A549 (cell line): ENCODE measurements around the gene AP2B1.
A peak's percentile ranks its signal among the peaks of the same experiment; 100 is the strongest.

Experiments
- CEBPB ChIP-seq, 2 experiments: fragments of >200 bp in 1 of 2; sonication (Bioruptor Twin) in 1 of 2; formaldehyde crosslinking in 1 of 2; IDR thresholded peaks; 2 replicates each; pipeline ENCODE4 v1.6.1; 2012 to 2016
- CHD2 ChIP-seq: fragments of 150-350 bp; IDR thresholded peaks from 2 replicates; pipeline ENCODE4 v1.6.1; 2014; ENCODE audit warnings: low read length; ENCODE audit not compliant: partially characterized antibody
- EP300 ChIP-seq, 2 experiments: fragments of >200 bp; sonication (Bioruptor Twin); formaldehyde crosslinking; IDR thresholded peaks; 2 replicates in 1 of 2; 3 replicates in 1 of 2; pipeline ENCODE4 v1.6.1; 2016 to 2017
- JUN ChIP-seq, 2 experiments: fragments of >200 bp; sonication (Bioruptor Twin); formaldehyde crosslinking; IDR thresholded peaks; 2 replicates in 1 of 2; 3 replicates in 1 of 2; pipeline ENCODE4 v1.6.1; 2016 to 2017
- JUNB ChIP-seq: fragments of >200 bp; sonication (Bioruptor Twin); formaldehyde crosslinking; IDR thresholded peaks from 2 replicates; pipeline ENCODE4 v1.6.1; 2016
- POLR2A ChIP-seq: IDR thresholded peaks from 2 replicates; pipeline ENCODE4 v1.6.1; 2012; ENCODE audit warnings: mild to moderate bottlenecking, low read length
- RCOR1 ChIP-seq: fragments of 150-350 bp; IDR thresholded peaks from 2 replicates; pipeline ENCODE4 v1.6.1; 2014; ENCODE audit warnings: antibody characterized with exemption, low read length, low read depth
- RNF2 ChIP-seq: fragments of 200-600 bp; sonication (generic); IDR thresholded peaks from 2 replicates; pipeline ENCODE4 v1.6.1; 2016; ENCODE audit warnings: low read depth, mild to moderate bottlenecking, antibody characterized with exemption, moderate library complexity, borderline replicate concordance
- TF ChIP-seq, protein P1 (sequence below): fragments of >200 bp; sonication (Bioruptor Twin); formaldehyde crosslinking; IDR thresholded peaks from 3 replicates; pipeline ENCODE4 v1.5.1; 2016

GRCh38 chr17:35577830-35578196, 9.3 kb upstream of the AP2B1 start:
- TF ChIP-seq RCOR1, result no peak
- TF ChIP-seq JUNB, result no peak
- peak; percentile 25; the same call in 1 of the 2 replicates for TF ChIP-seq POLR2A
- TF ChIP-seq EP300 (IDR thresholded peaks at IDR 0.05), result no peak
- no peak for TF ChIP-seq CHD2
- TF ChIP-seq, protein P1, sequence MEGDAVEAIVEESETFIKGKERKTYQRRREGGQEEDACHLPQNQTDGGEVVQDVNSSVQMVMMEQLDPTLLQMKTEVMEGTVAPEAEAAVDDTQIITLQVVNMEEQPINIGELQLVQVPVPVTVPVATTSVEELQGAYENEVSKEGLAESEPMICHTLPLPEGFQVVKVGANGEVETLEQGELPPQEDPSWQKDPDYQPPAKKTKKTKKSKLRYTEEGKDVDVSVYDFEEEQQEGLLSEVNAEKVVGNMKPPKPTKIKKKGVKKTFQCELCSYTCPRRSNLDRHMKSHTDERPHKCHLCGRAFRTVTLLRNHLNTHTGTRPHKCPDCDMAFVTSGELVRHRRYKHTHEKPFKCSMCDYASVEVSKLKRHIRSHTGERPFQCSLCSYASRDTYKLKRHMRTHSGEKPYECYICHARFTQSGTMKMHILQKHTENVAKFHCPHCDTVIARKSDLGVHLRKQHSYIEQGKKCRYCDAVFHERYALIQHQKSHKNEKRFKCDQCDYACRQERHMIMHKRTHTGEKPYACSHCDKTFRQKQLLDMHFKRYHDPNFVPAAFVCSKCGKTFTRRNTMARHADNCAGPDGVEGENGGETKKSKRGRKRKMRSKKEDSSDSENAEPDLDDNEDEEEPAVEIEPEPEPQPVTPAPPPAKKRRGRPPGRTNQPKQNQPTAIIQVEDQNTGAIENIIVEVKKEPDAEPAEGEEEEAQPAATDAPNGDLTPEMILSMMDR, result no peak
- TF ChIP-seq JUN (IDR thresholded peaks at IDR 0.05), result no peak
- no peak for TF ChIP-seq RNF2
- no peak for TF ChIP-seq CEBPB (IDR thresholded peaks at IDR 0.05)
